Thoracic aorta (tissue), 2 donors: Measurements from ENCODE around the gene ANO10. TPM values are rescaled to one million over a fixed set of nuclear protein-coding genes. Genes with fewer than 3 reads are reported as not detected.

Experiments used
- ATAC-seq: fragments of 150-250 bp; one replicate; pipeline ENCODE4 v1.8.0; 2017; ENCODE audit warnings: low read depth; ENCODE audit not compliant: insufficient number of reproducible peaks, low FRiP score
- DNase-seq: peaks from one replicate; pipeline ENCODE4 v3.0.0-alpha.2; 2020; ENCODE audit warnings: low spot score
- H3K27ac ChIP-seq, 2 donors: fragments of 200-600 bp; sonication (generic); 1 replicate in 1 of 2; 2 replicates in 1 of 2; pipeline ENCODE4 v1.5.1; 2016; ENCODE audit warnings: mild to moderate bottlenecking in 2 of 2, moderate library complexity in 2 of 2
- H3K27me3 ChIP-seq: fragments of 200-600 bp; sonication (generic); replicated peaks from 2 replicates; pipeline ENCODE4 v1.6.0; 2016; ENCODE audit warnings: mild to moderate bottlenecking; ENCODE audit not compliant: insufficient read depth
- H3K36me3 ChIP-seq: fragments of 200-600 bp; sonication (generic); one replicate; pipeline ENCODE4 v1.5.1; 2016
- H3K4me1 ChIP-seq, 2 donors: fragments of 200-600 bp; sonication (generic); 1 replicate in 1 of 2; 2 replicates in 1 of 2; pipeline versions ENCODE4 v1.5.1 to v1.6.0; 2016; ENCODE audit warnings: low read depth in 2 of 2, mild to moderate bottlenecking in 1 of 2; ENCODE audit not compliant: control insufficient read depth in 1 of 2
- H3K4me3 ChIP-seq: fragments of 200-600 bp; sonication (generic); 2 replicates; pipeline ENCODE4 v1.5.1; 2016; ENCODE audit warnings: mild to moderate bottlenecking
- H3K9me3 ChIP-seq: fragments of 200-600 bp; sonication (generic); 2 replicates; pipeline ENCODE4 v1.5.1; 2016
- CTCF ChIP-seq: fragments of 200-600 bp; sonication (generic); IDR thresholded peaks from one replicate; pipeline ENCODE4 v1.5.1; 2019; ENCODE audit warnings: antibody characterized with exemption
- total RNA-seq, 2 donors: library from RNA; depleted of rRNA; stranded (reverse); fragments of >200 nt; gene quantifications; one replicate each; pipeline versions ENCODE4 v1.1.0 to v1.2.3, GENCODE V29; 2016

Gene ANO10
- total RNA-seq, 2 donors from 2014 or later, result 22.4 to 23.2 TPM

DNA sequence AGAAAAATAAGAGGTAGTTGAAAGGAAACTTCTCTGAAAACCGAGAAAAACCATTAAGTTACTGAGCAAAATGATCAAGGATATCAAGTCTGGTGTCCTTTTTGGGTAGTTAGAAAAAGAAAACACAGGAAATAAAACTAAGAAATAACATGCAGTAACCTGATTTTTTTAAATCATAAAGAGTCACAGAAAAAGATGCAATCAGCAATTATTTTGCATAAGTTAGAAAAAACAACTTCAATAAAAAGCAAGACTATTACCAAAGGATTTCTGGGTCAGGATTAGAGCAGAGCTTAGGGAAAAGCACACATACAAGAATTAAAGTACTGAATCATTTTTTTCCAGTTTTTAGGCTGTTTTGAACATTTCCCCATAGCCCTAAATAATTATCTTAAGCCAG, 28.5 kb upstream of the ANO10 start:
- DNase-seq (no peak), ATAC-seq (no peak)
- H3K27ac ChIP-seq, result no peak overlapping the region
- H3K36me3 ChIP-seq, result no peaks in the 10 kb centered on the region
- H3K9me3 ChIP-seq, result no peaks in the 10 kb centered on the region
- H3K27me3 ChIP-seq, result no peaks in the 10 kb centered on the region
- peaks cover 3 to 11% of the 10 kb centered on the region in 2 donors for H3K4me1 ChIP-seq
- no peak for TF ChIP-seq CTCF
- H3K4me3 ChIP-seq, result no peak overlapping the region

GRCh38 chr3:43649365-43649968, 27.7 kb upstream of the ANO10 start:
- H3K36me3 ChIP-seq, result no peaks in the 10 kb centered on the region
- no peaks in the 10 kb centered on the region for H3K27me3 ChIP-seq
- H3K9me3 ChIP-seq, result no peaks in the 10 kb centered on the region
- peaks cover 3 to 11% of the 10 kb centered on the region in 2 donors for H3K4me1 ChIP-seq
- no peak for ATAC-seq
- no peak overlapping the region for H3K4me3 ChIP-seq
- no peak for TF ChIP-seq CTCF
- DNase-seq, result no peak
- no peak overlapping the region for H3K27ac ChIP-seq

DNA sequence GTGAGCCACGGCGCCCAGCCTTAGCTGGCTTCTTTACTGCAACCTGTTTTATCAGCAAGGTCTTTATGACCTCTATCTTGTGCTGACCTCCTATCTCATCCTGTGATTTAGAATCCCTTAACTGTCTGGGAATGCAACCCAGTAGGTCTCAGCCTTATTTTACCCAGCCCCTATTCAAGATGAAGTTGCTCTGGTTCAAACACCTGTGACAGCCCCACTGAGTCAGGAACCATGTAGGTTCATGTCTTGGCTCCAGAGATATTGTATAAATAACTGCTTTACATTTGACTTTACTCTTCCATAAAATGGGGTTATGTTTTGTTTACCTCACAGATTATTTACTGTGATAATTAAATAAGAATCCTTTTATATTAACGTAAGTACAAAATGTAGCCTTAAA, 27.1 kb upstream of the ANO10 start:
- no peaks in the 10 kb centered on the region for H3K27me3 ChIP-seq
- no peaks in the 10 kb centered on the region for H3K9me3 ChIP-seq
- DNase-seq (no peak), ATAC-seq (no peak)
- no peak overlapping the region for H3K27ac ChIP-seq
- no peaks in the 10 kb centered on the region for H3K36me3 ChIP-seq
- no peak for TF ChIP-seq CTCF
- H3K4me3 ChIP-seq, result no peak overlapping the region
- H3K4me1 ChIP-seq, result peaks cover 3 to 11% of the 10 kb centered on the region in 2 donors

GRCh38 chr3:43647331-43648166, 25.7 kb upstream of the ANO10 start:
- Histone ChIP-seq H3K27ac (peak overlapping the region in 1 of 2 donors; percentile 40), H3K36me3 (no peaks in the 10 kb centered on the region), H3K27me3 (no peaks in the 10 kb centered on the region), H3K9me3 (no peaks in the 10 kb centered on the region), H3K4me1 (peaks cover 3 to 11% of the 10 kb centered on the region in 2 donors), H3K4me3 (no peak overlapping the region)
- TF ChIP-seq CTCF, result no peak
- DNase-seq, result no peak
- no peak for ATAC-seq

GRCh38 chr3:43644443-43644842, 22.6 kb upstream of the ANO10 start:
- Histone ChIP-seq H3K4me1 (peaks cover 7 to 22% of the 10 kb centered on the region in 2 donors), H3K27me3 (no peaks in the 10 kb centered on the region), H3K4me3 (no peak overlapping the region), H3K27ac (no peak overlapping the region), H3K36me3 (no peaks in the 10 kb centered on the region), H3K9me3 (no peaks in the 10 kb centered on the region)
- no peak for ATAC-seq
- no peak for TF ChIP-seq CTCF
- no peak for DNase-seq
